Bronchial epithelial cell (primary cell): ENCODE data around the gene GNG8. TPM values are rescaled to one million over a fixed set of nuclear protein-coding genes. Genes with fewer than 3 reads are reported as not detected.
A peak's percentile ranks its signal among the peaks of the same experiment; 100 is the strongest.

Source experiments
- DNase-seq: peaks from one replicate; pipeline ENCODE4 v3.0.0-alpha.2; 2010; ENCODE audit warnings: low read depth
- FAIRE-seq: peaks from 2 replicates; lab custom pipeline; 2011; peaks lifted over from hg19 to GRCh38; lab: Jason Lieb, UNC
- H3K27me3 ChIP-seq: 2 replicates; pipeline ENCODE4 v1.5.1; 2011; ENCODE audit warnings: low read length; ENCODE audit not compliant: control insufficient read depth, insufficient read depth
- H3K36me3 ChIP-seq: 2 replicates; pipeline ENCODE4 v1.5.1; 2011; ENCODE audit warnings: low read length; ENCODE audit not compliant: control insufficient read depth, insufficient read depth
- H3K4me3 ChIP-seq: 2 replicates; pipeline ENCODE4 v1.5.1; 2011; ENCODE audit warnings: mild to moderate bottlenecking, low read depth, low read length, control low read depth
- total RNA-seq: library from RNA; depleted of rRNA; stranded (reverse); fragments of >200 nt; gene quantifications from 2 replicates; pipeline ENCODE4 v1.2.1, GENCODE V29; 2014
- TF ChIP-seq, protein P1 (sequence below): IDR thresholded peaks from 2 replicates; pipeline ENCODE4 v1.5.1; 2011; ENCODE audit warnings: mild to moderate bottlenecking, moderate library complexity, low read length, control low read depth, inconsistent platforms; ENCODE audit not compliant: insufficient read depth, severe bottlenecking

GNG8 gene
- total RNA-seq, 1 donor from 2014 or later = not detected

DNA sequence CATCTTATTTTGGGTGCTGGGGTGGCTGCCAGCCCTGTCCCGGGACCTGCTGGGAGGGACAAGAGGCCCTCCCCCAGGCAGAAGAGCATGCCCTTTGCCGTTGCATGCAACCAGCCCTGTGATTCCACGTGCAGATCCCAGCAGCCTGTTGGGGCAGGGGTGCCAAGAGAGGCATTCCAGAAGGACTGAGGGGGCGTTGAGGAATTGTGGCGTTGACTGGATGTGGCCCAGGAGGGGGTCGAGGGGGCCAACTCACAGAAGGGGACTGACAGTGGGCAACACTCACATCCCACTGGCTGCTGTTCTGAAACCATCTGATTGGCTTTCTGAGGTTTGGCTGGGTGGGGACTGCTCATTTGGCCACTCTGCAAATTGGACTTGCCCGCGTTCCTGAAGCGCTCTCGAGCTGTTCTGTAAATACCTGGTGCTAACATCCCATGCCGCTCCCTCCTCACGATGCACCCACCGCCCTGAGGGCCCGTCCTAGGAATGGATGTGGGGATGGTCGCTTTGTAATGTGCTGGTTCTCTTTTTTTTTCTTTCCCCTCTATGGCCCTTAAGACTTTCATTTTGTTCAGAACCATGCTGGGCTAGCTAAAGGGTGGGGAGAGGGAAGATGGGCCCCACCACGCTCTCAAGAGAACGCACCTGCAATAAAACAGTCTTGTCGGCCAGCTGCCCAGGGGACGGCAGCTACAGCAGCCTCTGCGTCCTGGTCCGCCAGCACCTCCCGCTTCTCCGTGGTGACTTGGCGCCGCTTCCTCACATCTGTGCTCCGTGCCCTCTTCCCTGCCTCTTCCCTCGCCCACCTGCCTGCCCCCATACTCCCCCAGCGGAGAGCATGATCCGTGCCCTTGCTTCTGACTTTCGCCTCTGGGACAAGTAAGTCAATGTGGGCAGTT is 26.2 kb downstream of the GNG8 start:
- H3K36me3 ChIP-seq = peaks cover 40% of the 10 kb centered on the region
- FAIRE-seq (no peak), DNase-seq (no peak)
- no peaks in the 10 kb centered on the region for H3K27me3 ChIP-seq
- H3K4me3 ChIP-seq = no peak overlapping the region
- TF ChIP-seq, protein P1, sequence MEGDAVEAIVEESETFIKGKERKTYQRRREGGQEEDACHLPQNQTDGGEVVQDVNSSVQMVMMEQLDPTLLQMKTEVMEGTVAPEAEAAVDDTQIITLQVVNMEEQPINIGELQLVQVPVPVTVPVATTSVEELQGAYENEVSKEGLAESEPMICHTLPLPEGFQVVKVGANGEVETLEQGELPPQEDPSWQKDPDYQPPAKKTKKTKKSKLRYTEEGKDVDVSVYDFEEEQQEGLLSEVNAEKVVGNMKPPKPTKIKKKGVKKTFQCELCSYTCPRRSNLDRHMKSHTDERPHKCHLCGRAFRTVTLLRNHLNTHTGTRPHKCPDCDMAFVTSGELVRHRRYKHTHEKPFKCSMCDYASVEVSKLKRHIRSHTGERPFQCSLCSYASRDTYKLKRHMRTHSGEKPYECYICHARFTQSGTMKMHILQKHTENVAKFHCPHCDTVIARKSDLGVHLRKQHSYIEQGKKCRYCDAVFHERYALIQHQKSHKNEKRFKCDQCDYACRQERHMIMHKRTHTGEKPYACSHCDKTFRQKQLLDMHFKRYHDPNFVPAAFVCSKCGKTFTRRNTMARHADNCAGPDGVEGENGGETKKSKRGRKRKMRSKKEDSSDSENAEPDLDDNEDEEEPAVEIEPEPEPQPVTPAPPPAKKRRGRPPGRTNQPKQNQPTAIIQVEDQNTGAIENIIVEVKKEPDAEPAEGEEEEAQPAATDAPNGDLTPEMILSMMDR = no peak

DNA sequence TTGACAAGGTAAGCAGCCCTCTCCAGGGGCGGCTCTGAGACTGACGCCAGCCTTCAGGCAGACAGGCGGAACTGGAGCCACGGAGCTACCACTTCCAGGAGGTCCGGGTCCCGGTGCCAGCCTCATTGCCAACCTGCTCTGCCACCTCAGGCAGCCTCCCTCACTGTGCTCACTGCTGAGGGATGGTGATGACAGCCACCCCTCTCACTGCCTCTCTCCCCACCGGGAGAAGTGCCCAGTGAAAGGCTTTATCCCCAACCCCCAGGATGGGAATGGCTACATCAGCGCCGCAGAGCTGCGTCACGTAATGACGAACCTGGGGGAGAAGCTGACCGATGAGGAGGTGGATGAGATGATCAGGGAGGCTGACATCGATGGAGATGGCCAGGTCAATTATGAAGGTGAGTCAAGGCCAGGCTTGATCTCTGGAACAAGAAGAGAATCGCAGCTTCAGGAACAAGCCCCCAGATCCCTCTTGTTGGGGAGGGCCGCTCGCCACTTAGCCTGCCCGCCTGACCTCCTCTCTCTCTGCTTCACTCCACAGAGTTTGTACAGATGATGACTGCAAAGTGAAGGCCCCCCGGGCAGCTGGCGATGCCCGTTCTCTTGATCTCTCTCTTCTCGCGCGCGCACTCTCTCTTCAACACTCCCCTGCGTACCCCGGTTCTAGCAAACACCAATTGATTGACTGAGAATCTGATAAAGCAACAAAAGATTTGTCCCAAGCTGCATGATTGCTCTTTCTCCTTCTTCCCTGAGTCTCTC is 27.2 kb downstream of the GNG8 start:
- H3K27me3 ChIP-seq = no peaks in the 10 kb centered on the region
- DNase-seq (no peak), FAIRE-seq (peak; percentile 47)
- H3K4me3 ChIP-seq = no peak overlapping the region
- TF ChIP-seq, protein P1 = no peak
- H3K36me3 ChIP-seq = peaks cover 40% of the 10 kb centered on the region

DNA sequence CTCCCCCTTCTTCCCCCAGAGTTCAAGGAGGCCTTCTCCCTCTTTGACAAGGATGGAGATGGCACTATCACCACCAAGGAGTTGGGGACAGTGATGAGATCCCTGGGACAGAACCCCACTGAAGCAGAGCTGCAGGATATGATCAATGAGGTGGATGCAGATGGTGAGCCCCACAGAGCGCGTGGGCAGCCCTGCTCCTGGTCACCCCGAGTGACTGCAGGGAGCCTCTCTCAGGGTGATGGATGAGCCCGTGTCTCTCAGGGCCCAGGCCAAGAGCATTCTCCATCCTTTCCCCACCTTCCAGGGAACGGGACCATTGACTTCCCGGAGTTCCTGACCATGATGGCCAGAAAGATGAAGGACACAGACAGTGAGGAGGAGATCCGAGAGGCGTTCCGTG is 27.8 kb downstream of the GNG8 start:
- TF ChIP-seq, protein P1 = no peak
- H3K4me3 ChIP-seq = no peak overlapping the region
- H3K27me3 ChIP-seq = no peaks in the 10 kb centered on the region
- H3K36me3 ChIP-seq = peaks cover 40% of the 10 kb centered on the region
- DNase-seq (no peak), FAIRE-seq (no peak)

DNA sequence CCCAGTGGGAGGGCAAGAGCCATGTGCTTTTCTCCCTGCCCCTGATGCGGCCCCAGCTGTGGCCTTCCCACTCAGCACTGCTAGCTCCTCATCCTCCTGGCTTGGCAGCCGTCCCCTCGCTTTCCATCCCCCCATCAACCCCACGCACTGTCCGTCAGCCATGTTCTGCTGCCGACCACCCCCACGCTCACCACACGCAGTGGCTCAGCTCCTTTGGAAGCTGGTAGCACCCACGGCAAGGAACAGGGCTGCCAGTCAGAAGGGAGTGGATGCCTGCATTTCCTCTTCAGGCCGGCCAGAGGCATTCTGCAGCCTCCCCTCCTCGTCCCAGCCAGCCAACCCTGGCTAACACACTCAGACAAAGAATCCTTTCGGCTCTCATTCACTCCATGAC is 28.6 kb downstream of the GNG8 start:
- peaks cover 40% of the 10 kb centered on the region for H3K36me3 ChIP-seq
- no peaks in the 10 kb centered on the region for H3K27me3 ChIP-seq
- no peak overlapping the region for H3K4me3 ChIP-seq
- DNase-seq (no peak), FAIRE-seq (no peak)
- TF ChIP-seq, protein P1 = no peak

DNA sequence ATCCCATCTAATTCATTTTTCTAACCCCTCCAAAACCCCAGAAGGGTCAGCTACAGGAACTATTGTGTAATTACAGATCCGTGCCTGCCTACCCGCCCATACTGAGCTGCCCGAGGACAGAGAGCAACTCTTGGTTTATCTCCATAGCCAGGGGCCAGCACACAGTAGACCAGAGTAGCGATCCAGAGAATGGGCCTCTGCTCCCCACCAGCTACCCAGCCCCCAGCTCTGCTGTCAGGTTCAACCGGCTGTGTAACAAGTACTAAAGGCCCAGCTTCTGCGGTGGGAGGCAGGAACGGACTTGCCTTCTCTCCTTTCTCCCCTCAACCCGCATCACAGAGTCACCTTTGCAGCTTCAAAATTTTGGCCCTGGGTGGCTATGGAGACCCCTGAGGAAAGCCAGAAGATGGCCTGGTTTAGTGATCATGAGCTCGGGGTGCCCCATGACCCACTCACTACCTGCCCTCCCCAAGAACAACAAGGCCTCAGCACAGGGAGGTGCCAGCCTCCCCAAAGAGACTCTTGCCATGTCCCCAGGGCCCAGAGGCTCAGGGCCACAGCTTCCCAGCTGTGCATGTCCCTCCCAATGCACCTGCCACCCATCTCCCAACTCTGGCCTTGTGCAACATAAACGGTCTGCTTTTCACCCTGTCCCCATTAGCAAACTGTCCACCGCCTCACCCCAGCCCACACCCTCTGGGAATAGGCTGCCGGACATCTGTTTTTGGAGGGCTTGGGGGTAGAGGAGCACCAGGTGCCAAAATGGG is 29.1 kb downstream of the GNG8 start:
- TF ChIP-seq, protein P1 = no peak
- Histone ChIP-seq H3K36me3 (peaks cover 40% of the 10 kb centered on the region), H3K4me3 (no peak overlapping the region), H3K27me3 (no peaks in the 10 kb centered on the region)
- FAIRE-seq = no peak
- no peak for DNase-seq
